ENCODE results near the gene PPCDC.

GRCh38 chr15:75076277-75076676 is 52.9 kb downstream of the PPCDC start:
- TF ChIP-seq SUZ12 (IDR thresholded peaks at IDR 0.05; ENCODE audit: extremely low read depth, insufficient read depth, insufficient read length): no peak
- TF ChIP-seq ZNF274 (IDR thresholded peaks at IDR 0.05; ENCODE audit: low read depth, low read length): no peak
